ENCODE results near the gene MYNN.
"Not testable (repeated sequence)": the region's sequence is repeated elsewhere in the genome, so short reads cannot be mapped to it uniquely, and the experiment has no call there.

The MYNN gene

DNA sequence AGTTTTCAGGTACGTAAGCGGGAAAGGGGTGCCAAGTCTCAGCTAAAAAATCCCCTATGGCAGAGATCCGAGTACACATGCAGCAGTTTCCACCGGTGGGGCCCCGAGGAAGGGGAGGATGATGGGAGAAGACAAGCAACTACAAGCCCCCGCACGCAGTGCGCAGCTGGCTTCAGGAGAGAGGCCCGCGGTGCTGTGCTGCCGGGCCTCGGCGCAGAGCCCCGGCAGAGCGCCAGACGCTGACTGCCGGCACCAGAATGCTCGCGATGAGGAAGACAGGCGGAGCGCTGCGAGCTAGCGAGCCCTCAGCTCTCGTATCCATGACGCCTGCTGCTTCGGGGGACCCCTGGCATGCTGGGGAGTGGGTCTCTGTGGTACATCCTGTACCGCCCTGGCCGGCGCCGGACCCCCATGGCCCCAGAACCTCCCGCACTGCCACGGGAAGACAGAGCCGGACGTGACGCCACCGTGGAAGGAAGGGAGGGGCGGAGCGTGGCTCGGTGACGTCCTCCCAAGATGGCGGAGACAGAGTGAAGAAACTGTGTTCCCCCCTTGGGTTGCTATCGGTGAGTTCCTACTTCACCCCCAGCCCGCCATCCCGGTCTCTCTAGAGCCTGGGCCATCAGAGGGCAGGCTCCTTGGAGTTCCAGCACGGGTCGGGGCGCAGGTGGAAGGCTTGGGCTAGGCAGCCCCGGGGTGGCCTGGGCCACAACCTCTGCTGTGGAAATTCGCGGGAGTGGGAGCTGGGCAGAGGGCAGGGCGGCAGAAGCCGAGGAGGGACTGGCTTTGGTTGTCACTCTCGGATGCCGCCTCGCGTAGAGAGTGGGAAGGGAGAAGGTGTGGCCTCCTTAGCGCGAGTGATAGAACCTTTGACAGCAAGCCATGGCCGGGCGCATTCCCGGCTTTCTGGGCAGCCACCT lies at the start of gene MYNN:
Gene MYNN (plus strand): TSS at position 500 of the 920 bp plus-strand sequence. CDS start 900 bp downstream, outside the sequence.
- peak within 1 kb of the TSS; percentile 98 for H3K27ac ChIP-seq (ENCODE audit: low read length)
- H3K4me3 ChIP-seq (ENCODE audit: low read length in 2 of 2), result peak within 1 kb of the TSS; percentile 91 to 97
- peaks cover 5% of the 10 kb centered on the region for H3K4me1 ChIP-seq (ENCODE audit: control insufficient read depth, insufficient read depth, low read length)
- peak within 1 kb of the TSS; percentile 95 to 100 for H3K9ac ChIP-seq (ENCODE audit: low read length in 2 of 2)
- no peaks in the 10 kb centered on the region for H3K9me3 ChIP-seq (ENCODE audit: control insufficient read depth in 2 of 2, low read length in 2 of 2)
- peaks cover 6 to 18% of the 10 kb centered on the region in 2 donors for H3K36me3 ChIP-seq (ENCODE audit: control insufficient read depth in 2 of 2, insufficient read depth in 2 of 2, low read length in 2 of 2)
- H3K27me3 ChIP-seq (ENCODE audit: control insufficient read depth in 1 of 2, insufficient read depth in 2 of 2, low read length in 2 of 2), result no peaks in the 10 kb centered on the region

DNA sequence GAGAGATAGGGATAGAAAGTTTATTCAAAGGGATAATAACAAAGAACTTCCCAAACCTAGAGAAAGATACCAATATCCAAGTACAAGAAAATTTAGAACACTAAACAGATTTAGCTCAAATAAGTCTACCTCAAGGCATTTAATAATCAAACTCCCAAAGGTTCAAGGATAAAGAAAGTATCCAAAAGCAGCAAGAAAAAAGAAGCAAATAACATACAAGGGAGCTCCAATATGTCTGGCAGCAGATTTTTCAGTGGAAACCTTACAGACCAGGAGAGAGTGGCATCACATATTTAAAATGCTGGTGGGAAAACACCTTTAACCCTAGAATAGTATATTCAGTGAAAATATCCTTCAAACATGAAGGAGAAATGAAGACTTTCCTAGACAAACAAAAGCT lies 41.3 kb upstream of the MYNN start:
- not testable (repeated sequence) for H3K27ac ChIP-seq (ENCODE audit: low read length); H3K4me1 ChIP-seq (ENCODE audit: control insufficient read depth, insufficient read depth, low read length); H3K9me3 ChIP-seq (ENCODE audit: control insufficient read depth in 2 of 2, low read length in 2 of 2); H3K9ac ChIP-seq (ENCODE audit: low read length in 2 of 2); H3K4me3 ChIP-seq (ENCODE audit: low read length in 2 of 2); H3K27me3 ChIP-seq (ENCODE audit: control insufficient read depth in 1 of 2, insufficient read depth in 2 of 2, low read length in 2 of 2); H3K36me3 ChIP-seq (ENCODE audit: control insufficient read depth in 2 of 2, insufficient read depth in 2 of 2, low read length in 2 of 2)

DNA sequence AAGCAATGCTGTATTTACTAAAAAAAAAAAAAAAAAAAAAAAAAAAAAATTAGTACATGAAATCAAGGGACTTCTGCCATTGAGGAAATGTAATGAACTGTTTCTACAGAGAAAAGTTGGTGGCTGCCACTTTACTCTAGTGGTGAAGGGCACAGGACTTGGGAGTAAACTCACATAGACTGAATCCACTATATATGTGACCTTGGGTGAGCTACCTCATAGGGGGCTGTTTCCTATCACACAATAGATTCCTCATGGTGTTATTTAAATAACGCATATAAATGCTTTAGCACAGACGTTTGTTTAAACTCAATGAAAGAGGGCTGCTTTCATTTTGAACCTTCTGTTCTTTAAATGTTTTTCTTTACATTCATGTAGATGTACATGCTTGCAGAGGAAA lies 34.1 kb upstream of the MYNN start:
- Histone ChIP-seq H3K4me3 (ENCODE audit: low read length in 2 of 2) (no peak overlapping the region), H3K4me1 (ENCODE audit: control insufficient read depth, insufficient read depth, low read length) (no peaks in the 10 kb centered on the region), H3K36me3 (ENCODE audit: control insufficient read depth in 2 of 2, insufficient read depth in 2 of 2, low read length in 2 of 2) (no peaks in the 10 kb centered on the region), H3K27ac (ENCODE audit: low read length) (no peak overlapping the region), H3K9ac (ENCODE audit: low read length in 2 of 2) (no peak overlapping the region), H3K9me3 (ENCODE audit: control insufficient read depth in 2 of 2, low read length in 2 of 2) (no peaks in the 10 kb centered on the region), H3K27me3 (ENCODE audit: control insufficient read depth in 1 of 2, insufficient read depth in 2 of 2, low read length in 2 of 2) (no peaks in the 10 kb centered on the region)

DNA sequence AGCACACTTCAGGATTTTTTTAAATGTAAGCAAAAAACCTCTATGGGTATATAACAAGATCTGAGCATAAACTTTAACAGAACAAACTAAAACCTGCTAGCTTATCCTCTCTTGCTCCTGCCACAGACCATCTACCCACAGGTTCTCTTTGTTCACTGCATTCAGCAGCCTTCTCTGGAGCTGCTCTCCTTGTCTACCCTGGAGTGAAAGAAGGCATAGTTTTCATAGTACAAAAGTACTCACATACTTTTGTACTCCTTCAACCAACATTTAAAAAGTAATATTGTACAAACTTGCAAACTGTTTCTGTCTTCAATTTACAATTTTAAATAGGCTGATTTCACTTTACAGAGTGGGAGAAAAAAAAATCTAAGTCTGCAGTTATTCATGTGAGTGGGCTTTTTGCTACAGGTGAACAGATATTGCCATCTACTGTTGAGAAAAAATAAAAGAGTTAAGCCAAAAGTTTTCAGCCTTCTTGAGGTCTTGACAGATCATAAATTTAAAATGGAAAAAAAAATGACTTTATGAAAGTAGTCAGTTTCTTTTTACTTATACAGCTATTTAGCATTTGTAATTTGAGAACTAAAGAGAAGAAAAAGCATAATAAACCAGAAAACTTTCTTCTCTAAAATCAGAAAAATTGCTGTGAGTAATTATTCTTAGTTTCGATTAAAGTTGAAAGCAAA lies 28.7 kb upstream of the MYNN start:
- Histone ChIP-seq H3K4me3 (ENCODE audit: low read length in 2 of 2) (no peak overlapping the region), H3K9ac (ENCODE audit: low read length in 2 of 2) (no peak overlapping the region), H3K27ac (ENCODE audit: low read length) (no peak overlapping the region), H3K27me3 (ENCODE audit: control insufficient read depth in 1 of 2, insufficient read depth in 2 of 2, low read length in 2 of 2) (peaks cover 0 to 10% of the 10 kb centered on the region in 2 donors), H3K9me3 (ENCODE audit: control insufficient read depth in 2 of 2, low read length in 2 of 2) (no peaks in the 10 kb centered on the region), H3K36me3 (ENCODE audit: control insufficient read depth in 2 of 2, insufficient read depth in 2 of 2, low read length in 2 of 2) (no peaks in the 10 kb centered on the region), H3K4me1 (ENCODE audit: control insufficient read depth, insufficient read depth, low read length) (no peaks in the 10 kb centered on the region)

DNA sequence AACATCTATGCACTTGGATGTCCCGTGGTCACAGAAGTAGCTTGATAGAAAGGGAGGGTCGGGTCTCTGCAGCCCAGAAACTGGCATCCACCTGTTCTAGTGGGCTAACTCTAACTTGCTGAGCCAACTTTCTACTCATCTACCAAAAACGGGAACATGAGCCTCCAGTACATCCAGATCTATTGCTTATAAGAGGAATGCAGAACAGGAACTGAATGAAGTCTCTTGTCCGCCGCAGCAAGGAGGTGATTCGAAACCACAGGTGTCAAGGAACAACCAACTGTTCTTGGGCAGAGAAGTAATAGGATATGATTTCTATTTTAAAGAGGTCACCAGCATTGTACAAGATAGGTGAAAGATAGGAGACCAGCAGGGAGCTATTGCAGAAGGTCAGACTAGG lies 26.3 kb upstream of the MYNN start:
- no peaks in the 10 kb centered on the region for H3K36me3 ChIP-seq (ENCODE audit: control insufficient read depth in 2 of 2, insufficient read depth in 2 of 2, low read length in 2 of 2)
- no peak overlapping the region for H3K9ac ChIP-seq (ENCODE audit: low read length in 2 of 2)
- no peaks in the 10 kb centered on the region for H3K4me1 ChIP-seq (ENCODE audit: control insufficient read depth, insufficient read depth, low read length)
- H3K27me3 ChIP-seq (ENCODE audit: control insufficient read depth in 1 of 2, insufficient read depth in 2 of 2, low read length in 2 of 2), result peaks cover 0 to 10% of the 10 kb centered on the region in 2 donors
- no peak overlapping the region for H3K27ac ChIP-seq (ENCODE audit: low read length)
- no peak overlapping the region for H3K4me3 ChIP-seq (ENCODE audit: low read length in 2 of 2)
- no peaks in the 10 kb centered on the region for H3K9me3 ChIP-seq (ENCODE audit: control insufficient read depth in 2 of 2, low read length in 2 of 2)

DNA sequence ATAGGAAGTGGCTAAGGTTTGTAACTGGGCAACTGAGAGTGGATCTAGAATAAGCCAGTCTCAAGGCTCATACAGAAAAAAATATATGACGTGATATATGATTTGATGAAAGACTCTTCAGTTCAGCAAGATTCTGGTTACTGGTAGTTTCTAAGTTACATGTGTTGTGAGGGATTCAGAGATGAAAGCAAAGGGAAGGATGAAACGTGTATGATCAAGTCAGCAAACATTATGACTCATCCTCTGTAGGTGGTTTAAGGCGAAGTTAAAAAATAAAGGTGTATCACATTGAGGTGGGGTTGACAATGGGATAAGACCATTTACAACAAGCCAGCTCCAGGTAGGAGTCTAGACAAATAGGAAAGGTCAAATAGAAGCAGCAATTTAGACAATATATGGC lies 24.5 kb upstream of the MYNN start:
- Histone ChIP-seq H3K36me3 (ENCODE audit: control insufficient read depth in 2 of 2, insufficient read depth in 2 of 2, low read length in 2 of 2) (no peaks in the 10 kb centered on the region), H3K9ac (ENCODE audit: low read length in 2 of 2) (no peak overlapping the region), H3K27me3 (ENCODE audit: control insufficient read depth in 1 of 2, insufficient read depth in 2 of 2, low read length in 2 of 2) (peaks cover 0 to 10% of the 10 kb centered on the region in 2 donors), H3K9me3 (ENCODE audit: control insufficient read depth in 2 of 2, low read length in 2 of 2) (no peaks in the 10 kb centered on the region), H3K27ac (ENCODE audit: low read length) (no peak overlapping the region), H3K4me3 (ENCODE audit: low read length in 2 of 2) (no peak overlapping the region), H3K4me1 (ENCODE audit: control insufficient read depth, insufficient read depth, low read length) (no peaks in the 10 kb centered on the region)

DNA sequence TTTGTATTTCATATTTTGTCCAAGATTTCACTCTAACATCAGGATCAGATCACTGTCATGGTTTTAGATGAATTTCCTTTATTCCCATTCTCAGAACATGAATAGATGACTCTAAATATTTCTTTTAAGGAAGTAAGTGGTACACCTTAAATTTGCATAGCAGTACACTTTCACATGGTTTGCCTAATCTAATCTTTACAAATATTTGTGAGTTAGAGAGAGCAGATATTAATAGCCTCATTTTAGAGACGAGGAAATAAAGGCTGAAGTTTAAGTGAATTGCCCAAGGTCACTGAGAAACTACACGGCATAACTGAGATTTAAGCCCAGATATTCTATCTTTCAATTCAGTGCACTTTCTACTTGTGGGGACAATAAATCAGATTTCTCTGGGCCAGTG lies 22.5 kb upstream of the MYNN start:
- Histone ChIP-seq H3K27ac (ENCODE audit: low read length) (no peak overlapping the region), H3K9ac (ENCODE audit: low read length in 2 of 2) (no peak overlapping the region)

DNA sequence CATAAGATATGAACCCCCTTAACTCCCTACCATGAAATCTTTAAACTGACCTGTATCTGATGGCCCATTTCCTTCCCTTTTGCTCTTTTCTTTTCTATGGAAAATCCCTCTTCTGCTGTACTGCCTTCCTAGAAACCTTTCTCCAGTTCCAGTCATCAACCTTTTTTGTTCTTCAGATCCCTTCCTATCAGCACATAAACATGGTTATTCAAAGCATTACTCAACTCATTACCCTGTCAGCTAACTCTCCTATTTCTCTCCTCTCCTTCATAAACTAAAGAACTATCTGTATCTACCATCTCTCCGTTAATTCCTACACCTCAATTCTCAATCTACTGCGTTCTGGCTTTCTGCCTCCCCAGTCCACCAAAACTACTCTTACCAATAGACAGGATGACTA lies 21.3 kb upstream of the MYNN start:
- H3K9ac ChIP-seq (ENCODE audit: low read length in 2 of 2), result no peak overlapping the region
- H3K36me3 ChIP-seq (ENCODE audit: control insufficient read depth in 2 of 2, insufficient read depth in 2 of 2, low read length in 2 of 2), result no peaks in the 10 kb centered on the region
- no peaks in the 10 kb centered on the region for H3K9me3 ChIP-seq (ENCODE audit: control insufficient read depth in 2 of 2, low read length in 2 of 2)
- H3K4me1 ChIP-seq (ENCODE audit: control insufficient read depth, insufficient read depth, low read length), result no peaks in the 10 kb centered on the region
- H3K27me3 ChIP-seq (ENCODE audit: control insufficient read depth in 1 of 2, insufficient read depth in 2 of 2, low read length in 2 of 2), result peaks cover 0 to 10% of the 10 kb centered on the region in 2 donors
- no peak overlapping the region for H3K27ac ChIP-seq (ENCODE audit: low read length)
- no peak overlapping the region for H3K4me3 ChIP-seq (ENCODE audit: low read length in 2 of 2)

More for the DNA sequence above, 22.5 kb upstream of the MYNN start:
- H3K9me3 ChIP-seq (ENCODE audit: control insufficient read depth in 2 of 2, low read length in 2 of 2), result no peaks in the 10 kb centered on the region
- no peak overlapping the region for H3K4me3 ChIP-seq (ENCODE audit: low read length in 2 of 2)
- no peaks in the 10 kb centered on the region for H3K36me3 ChIP-seq (ENCODE audit: control insufficient read depth in 2 of 2, insufficient read depth in 2 of 2, low read length in 2 of 2)
- no peaks in the 10 kb centered on the region for H3K4me1 ChIP-seq (ENCODE audit: control insufficient read depth, insufficient read depth, low read length)
- peaks cover 0 to 15% of the 10 kb centered on the region in 2 donors for H3K27me3 ChIP-seq (ENCODE audit: control insufficient read depth in 1 of 2, insufficient read depth in 2 of 2, low read length in 2 of 2)

DNA sequence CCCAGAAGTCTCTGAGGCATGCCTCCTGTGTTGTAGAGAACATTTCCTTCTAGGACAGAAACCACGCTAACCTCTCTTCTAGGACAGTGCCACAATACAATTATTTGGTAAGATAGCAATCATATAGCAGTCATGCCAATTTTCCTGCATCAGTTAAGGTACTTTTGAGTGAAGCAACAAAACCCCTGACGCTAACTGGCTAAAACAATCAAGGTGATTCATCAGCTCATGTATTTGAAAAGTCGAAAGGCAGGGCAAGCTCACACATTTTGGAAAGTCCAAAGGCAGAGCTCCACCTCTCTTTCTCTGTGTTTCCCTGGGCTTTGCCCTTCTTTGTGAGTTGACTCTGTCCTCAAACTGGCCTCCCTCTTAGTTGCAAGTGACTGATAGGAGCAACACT lies 18.5 kb upstream of the MYNN start:
- Histone ChIP-seq H3K27ac (ENCODE audit: low read length) (no peak overlapping the region), H3K4me1 (ENCODE audit: control insufficient read depth, insufficient read depth, low read length) (no peaks in the 10 kb centered on the region), H3K36me3 (ENCODE audit: control insufficient read depth in 2 of 2, insufficient read depth in 2 of 2, low read length in 2 of 2) (no peaks in the 10 kb centered on the region), H3K4me3 (ENCODE audit: low read length in 2 of 2) (no peak overlapping the region), H3K27me3 (ENCODE audit: control insufficient read depth in 1 of 2, insufficient read depth in 2 of 2, low read length in 2 of 2) (peaks cover 0 to 5% of the 10 kb centered on the region in 2 donors), H3K9me3 (ENCODE audit: control insufficient read depth in 2 of 2, low read length in 2 of 2) (no peaks in the 10 kb centered on the region), H3K9ac (ENCODE audit: low read length in 2 of 2) (no peak overlapping the region)

DNA sequence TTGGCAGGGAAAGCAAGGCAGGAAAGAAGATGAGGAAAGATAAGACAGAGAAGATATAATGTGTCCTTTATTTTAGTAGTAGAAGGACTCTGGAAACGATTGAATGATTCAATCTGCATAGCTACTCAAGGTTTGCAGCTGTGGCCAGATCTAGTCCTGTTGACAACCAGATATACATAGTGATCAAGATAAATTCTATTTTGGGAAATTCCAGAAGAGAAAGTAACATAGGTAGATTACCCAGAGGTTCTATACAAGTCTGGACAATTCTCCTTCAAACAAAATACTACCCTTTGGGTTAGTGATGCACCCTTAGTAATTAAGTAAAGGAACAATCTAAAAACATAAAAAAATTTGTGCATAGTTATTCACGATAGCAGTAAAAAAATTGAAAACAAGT lies 17.7 kb upstream of the MYNN start:
- Histone ChIP-seq H3K36me3 (ENCODE audit: control insufficient read depth in 2 of 2, insufficient read depth in 2 of 2, low read length in 2 of 2) (no peaks in the 10 kb centered on the region), H3K27me3 (ENCODE audit: control insufficient read depth in 1 of 2, insufficient read depth in 2 of 2, low read length in 2 of 2) (peaks cover 0 to 5% of the 10 kb centered on the region in 2 donors), H3K9ac (ENCODE audit: low read length in 2 of 2) (no peak overlapping the region), H3K9me3 (ENCODE audit: control insufficient read depth in 2 of 2, low read length in 2 of 2) (no peaks in the 10 kb centered on the region), H3K4me3 (ENCODE audit: low read length in 2 of 2) (no peak overlapping the region), H3K4me1 (ENCODE audit: control insufficient read depth, insufficient read depth, low read length) (no peaks in the 10 kb centered on the region), H3K27ac (ENCODE audit: low read length) (no peak overlapping the region)
